ENCODE data around the gene ACACB.

DNA sequence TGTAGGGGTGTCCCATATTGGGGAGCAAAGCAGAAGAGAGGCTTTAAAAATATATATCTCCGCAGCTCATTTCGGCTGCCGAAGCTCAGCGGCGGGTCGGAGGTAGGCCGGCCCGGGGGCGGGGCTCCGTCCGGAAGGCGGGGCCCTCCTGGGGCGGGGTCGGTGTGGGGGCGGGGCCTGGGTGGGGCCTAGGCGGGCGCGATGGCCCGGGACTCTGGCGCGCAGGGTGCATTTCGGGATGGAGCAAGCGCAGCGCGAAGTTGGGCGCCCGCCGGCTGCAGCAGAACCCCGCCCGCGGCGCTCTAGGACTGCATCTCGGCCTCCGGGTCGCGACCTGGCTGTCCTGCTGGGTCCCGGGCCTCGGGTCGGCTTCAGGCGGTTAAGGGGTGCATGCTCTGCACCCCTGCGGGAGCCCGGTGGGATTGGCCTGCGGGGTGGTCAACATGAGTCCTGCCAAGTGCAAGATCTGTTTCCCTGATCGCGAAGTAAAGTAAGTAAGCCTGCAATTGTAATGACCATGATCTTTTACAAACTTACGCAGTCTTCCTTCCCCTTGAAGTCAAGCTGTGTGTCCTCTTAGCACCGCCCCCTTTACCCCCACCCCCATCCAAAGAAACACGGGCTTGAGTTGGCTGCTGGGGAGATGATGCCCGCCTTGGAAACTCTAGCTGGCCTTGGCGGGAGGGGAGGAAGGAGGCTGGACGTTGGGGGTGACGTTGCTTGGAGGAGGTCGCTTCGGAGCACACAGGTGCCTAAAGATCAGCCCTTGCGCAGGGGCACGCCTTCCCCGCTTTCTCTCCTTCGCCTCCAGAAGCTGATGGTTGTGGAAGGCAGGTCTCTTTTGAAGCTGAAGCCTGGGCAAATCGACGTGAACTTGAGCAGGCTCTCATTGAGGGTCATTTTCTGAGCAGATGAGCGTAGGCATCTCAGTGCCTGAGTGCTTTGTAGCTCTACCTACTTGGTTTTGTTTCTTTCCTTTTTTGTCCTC, 38.4 kb downstream of the ACACB start:
- TF ChIP-seq, protein P1, sequence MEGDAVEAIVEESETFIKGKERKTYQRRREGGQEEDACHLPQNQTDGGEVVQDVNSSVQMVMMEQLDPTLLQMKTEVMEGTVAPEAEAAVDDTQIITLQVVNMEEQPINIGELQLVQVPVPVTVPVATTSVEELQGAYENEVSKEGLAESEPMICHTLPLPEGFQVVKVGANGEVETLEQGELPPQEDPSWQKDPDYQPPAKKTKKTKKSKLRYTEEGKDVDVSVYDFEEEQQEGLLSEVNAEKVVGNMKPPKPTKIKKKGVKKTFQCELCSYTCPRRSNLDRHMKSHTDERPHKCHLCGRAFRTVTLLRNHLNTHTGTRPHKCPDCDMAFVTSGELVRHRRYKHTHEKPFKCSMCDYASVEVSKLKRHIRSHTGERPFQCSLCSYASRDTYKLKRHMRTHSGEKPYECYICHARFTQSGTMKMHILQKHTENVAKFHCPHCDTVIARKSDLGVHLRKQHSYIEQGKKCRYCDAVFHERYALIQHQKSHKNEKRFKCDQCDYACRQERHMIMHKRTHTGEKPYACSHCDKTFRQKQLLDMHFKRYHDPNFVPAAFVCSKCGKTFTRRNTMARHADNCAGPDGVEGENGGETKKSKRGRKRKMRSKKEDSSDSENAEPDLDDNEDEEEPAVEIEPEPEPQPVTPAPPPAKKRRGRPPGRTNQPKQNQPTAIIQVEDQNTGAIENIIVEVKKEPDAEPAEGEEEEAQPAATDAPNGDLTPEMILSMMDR (IDR thresholded peaks at IDR 0.05; ENCODE audit: poor library complexity, severe bottlenecking): no peak
- TF ChIP-seq MXI1 (conservative IDR thresholded peaks at IDR 0.05; ENCODE audit: poor library complexity, severe bottlenecking) (no peak), EP300 (conservative IDR thresholded peaks at IDR 0.05; ENCODE audit: poor library complexity, severe bottlenecking) (no peak), EZH2 (IDR thresholded peaks at IDR 0.05; ENCODE audit: borderline replicate concordance, insufficient read depth, low read length, poor library complexity, severe bottlenecking) (no peak)

Measured in neural cell (in vitro differentiated cells).